CD4-positive, alpha-beta T cell treated with Interleukin-15 for 1 hour (primary cell): ENCODE results near the gene HSD3B1.
"Not testable (repeated sequence)": the region's sequence is repeated elsewhere in the genome, so short reads cannot be mapped to it uniquely, and the experiment has no call there.

Experiments used
- DNase-seq: peaks from one replicate; pipeline ENCODE4 v3.0.0-alpha.2; 2020

Gene HSD3B1

GRCh38 chr1:119492763-119493162, 14.2 kb upstream of the HSD3B1 start:
- no peak for DNase-seq

- no peak for DNase-seq
Observed at GRCh38 chr1:119504831-119505230, 2.2 kb upstream of the HSD3B1 start.

GRCh38 chr1:119510046-119510445, 3.0 kb downstream of the HSD3B1 start:
- no peak for DNase-seq

- no peak for DNase-seq
Observed at GRCh38 chr1:119515221-119515620, 8.2 kb downstream of the HSD3B1 start.

GRCh38 chr1:119516247-119516646, 9.2 kb downstream of the HSD3B1 start:
- no peak for DNase-seq

- no peak for DNase-seq
Observed at GRCh38 chr1:119516680-119517079, 9.7 kb downstream of the HSD3B1 start.

- not testable (repeated sequence) for DNase-seq
Observed at GRCh38 chr1:119517667-119518066, 10.7 kb downstream of the HSD3B1 start.

- DNase-seq = no peak
Observed at GRCh38 chr1:119531606-119532323, 24.8 kb downstream of the HSD3B1 start.

GRCh38 chr1:119532324-119532910, 25.4 kb downstream of the HSD3B1 start:
- DNase-seq = no peak

- DNase-seq = no peak
Observed at GRCh38 chr1:119535381-119535780, 28.4 kb downstream of the HSD3B1 start.

- no peak for DNase-seq
Observed at GRCh38 chr1:119537966-119538365, 31.0 kb downstream of the HSD3B1 start.

- no peak for DNase-seq
Observed at GRCh38 chr1:119539636-119540035, 32.6 kb downstream of the HSD3B1 start.

GRCh38 chr1:119541389-119541788, 34.4 kb downstream of the HSD3B1 start:
- no peak for DNase-seq

GRCh38 chr1:119542492-119542946, 35.5 kb downstream of the HSD3B1 start:
- no peak for DNase-seq

- no peak for DNase-seq
Observed at GRCh38 chr1:119544165-119544762, 37.3 kb downstream of the HSD3B1 start.

GRCh38 chr1:119546641-119547040, 39.6 kb downstream of the HSD3B1 start:
- DNase-seq = no peak

GRCh38 chr1:119547306-119547705, 40.3 kb downstream of the HSD3B1 start:
- DNase-seq = no peak

- no peak for DNase-seq
Observed at GRCh38 chr1:119547805-119548204, 40.8 kb downstream of the HSD3B1 start.

GRCh38 chr1:119549719-119550132, 42.7 kb downstream of the HSD3B1 start:
- peak; percentile 50 for DNase-seq

- DNase-seq = no peak
Observed at GRCh38 chr1:119550381-119550780, 43.4 kb downstream of the HSD3B1 start.

GRCh38 chr1:119551218-119551617, 44.2 kb downstream of the HSD3B1 start:
- DNase-seq = no peak

- not testable (repeated sequence) for DNase-seq
Observed at GRCh38 chr1:119552656-119553055, 45.6 kb downstream of the HSD3B1 start.

- not testable (repeated sequence) for DNase-seq
Observed at GRCh38 chr1:119553302-119554071, 46.5 kb downstream of the HSD3B1 start.
